GM21825 (cell line): ENCODE measurements around the gene KCNIP4.
"Not testable (repeated sequence)": the region's sequence is repeated elsewhere in the genome, so short reads cannot be mapped to it uniquely, and the experiment has no call there.

ENCODE experiments used
- ATAC-seq: cut with Tn5 transposase; IDR thresholded peaks from one replicate; pipeline ENCODE4 v1.9.1; 2021; ENCODE audit warnings: mild to moderate bottlenecking, moderate library complexity; ENCODE audit not compliant: unreplicated experiment

KCNIP4 gene

DNA sequence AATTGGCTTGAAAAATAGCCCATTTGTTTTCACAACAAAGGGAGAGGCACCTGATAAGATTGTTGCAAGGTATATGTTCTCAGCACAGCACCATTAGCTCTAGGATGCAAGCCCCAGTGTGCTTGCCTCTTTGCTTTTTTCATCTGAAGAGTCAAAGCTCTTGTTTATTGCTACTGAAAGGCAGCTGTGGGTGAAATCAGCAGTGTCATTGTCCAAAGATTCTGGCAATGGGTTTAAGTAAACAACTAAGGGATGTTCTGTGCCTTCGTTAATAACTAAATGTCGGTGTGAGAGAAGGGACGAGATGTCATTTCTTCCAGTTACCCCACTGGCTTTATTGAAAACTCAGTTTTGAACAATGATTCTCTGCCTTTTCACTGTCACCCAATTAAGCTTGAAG lies 567.7 kb downstream of the KCNIP4 start:
- no peak for ATAC-seq

DNA sequence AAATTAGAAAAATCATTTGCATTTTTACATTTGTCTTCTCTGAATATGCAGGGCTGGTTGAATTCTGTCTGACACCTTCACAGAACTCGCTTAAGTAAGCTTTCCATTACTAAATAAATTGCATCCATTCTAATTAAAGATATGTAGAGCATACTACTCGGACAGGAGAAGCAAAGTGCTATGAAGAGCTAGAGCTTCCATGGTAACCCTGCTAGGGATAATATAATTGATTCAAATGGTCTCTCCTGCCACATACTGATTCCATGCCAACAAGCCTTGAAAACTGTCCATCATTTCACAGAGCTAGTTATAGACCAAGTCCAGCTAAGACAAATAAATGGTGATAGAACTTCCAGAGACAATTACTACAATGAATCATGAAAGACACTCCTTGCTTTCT lies 571.5 kb downstream of the KCNIP4 start:
- ATAC-seq: no peak

DNA sequence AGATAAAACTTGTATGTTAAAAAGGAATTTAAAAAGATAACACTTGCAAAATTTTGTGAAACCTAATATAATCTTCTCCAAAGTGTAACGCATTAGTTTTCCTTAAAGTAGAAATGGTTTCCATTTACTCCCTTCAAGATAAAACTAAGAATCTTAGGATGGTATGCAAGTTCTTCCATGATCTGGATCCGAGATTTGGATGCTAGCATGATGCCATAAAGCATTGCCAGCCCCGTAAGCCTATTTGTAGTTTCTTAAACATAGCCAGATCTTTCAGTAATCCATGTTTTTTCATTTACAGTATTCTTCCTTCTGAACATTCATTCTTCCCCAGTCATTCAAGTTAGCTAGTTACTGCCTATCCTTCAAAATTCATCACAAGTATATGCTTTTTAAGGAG lies 572.4 kb downstream of the KCNIP4 start:
- no peak for ATAC-seq

DNA sequence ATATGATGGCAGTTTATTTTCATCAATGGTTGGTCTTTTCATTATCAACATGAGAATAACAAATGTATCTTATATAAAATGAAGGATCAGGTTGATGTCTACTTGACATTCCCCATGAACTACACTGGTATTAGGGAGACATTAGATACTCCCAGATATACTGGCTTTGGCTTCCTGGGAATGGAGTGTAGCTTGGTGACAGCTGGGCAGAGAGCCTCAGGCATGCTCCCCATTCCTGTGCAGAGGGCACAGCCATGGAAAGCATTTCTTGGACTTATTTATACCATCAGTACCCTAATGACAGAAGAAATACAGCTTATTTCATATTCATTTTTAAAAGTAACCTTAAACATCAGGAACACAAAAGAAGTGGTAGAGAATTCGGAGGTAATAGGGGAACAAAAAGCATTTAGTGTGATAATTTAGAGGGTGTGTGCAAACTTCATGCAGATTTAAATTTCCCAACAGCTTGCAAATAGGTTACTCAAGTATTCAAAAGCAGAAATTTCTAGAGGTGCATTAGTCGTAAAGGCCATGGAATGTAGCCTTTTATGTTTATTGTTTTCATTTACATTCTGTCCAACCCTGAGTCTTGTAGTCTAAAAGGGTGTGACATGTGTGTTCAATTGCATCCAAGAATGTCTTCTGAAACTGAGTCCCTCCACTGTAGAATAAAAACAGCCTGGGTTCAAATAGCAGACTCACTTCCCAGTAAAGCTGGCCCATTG lies 573.8 kb downstream of the KCNIP4 start:
- no peak for ATAC-seq

DNA sequence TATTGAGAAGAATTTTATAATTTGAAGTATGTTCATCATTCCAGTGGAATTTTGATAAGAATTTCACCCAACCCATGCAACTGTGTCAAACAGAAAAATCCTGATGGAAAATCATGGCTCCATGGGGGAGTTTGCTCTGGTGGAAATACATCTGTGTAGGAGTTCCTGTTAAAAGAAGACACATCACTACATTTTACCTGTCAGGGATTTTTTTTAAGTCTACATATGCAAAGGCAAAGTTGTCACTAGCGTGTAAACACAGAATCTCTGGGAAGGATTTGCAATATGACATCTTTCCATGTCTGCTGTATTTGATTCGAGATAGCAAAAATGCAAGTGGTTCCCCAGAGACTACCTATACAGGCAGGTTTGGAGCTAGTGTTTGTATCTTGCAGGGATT lies 581.0 kb downstream of the KCNIP4 start:
- no peak for ATAC-seq

DNA sequence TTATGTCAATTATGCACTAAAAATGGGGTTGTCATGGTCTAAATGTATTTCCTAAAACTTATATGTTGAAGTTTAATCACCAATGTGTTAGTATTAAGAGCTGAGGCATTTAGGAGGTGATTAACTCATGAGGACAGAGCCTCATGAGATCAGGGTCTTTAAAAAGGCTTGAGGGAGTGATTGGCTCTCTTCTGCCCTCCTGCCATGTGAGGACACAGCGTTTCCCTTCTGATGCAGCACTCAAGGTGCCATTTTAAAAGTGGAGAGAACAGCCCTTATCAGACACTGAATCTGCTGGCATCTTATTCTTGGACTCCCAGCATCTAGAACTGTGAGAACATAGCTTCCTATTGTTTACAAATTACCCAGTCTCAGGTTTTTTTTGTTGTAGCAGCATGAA lies 581.7 kb downstream of the KCNIP4 start:
- ATAC-seq: no peak

DNA sequence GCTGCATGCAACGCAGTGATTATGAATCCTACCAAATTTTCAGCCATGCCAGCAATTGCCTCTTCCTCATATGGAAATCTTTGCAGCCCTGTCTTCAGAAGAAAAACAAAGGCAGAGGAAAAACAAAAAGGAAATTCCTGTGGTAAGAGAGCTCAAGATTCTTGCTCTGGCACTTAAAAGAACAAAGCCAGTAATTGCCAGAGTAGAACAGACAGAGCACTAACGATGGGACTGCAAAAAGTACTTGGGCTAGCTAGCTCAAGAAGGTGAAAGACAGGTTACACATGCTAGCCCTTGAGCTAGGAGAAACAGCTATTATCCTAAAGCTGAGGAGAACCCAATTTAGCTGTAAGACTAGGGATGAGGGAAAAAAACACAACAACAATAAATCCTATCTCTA lies 582.3 kb downstream of the KCNIP4 start:
- no peak for ATAC-seq

DNA sequence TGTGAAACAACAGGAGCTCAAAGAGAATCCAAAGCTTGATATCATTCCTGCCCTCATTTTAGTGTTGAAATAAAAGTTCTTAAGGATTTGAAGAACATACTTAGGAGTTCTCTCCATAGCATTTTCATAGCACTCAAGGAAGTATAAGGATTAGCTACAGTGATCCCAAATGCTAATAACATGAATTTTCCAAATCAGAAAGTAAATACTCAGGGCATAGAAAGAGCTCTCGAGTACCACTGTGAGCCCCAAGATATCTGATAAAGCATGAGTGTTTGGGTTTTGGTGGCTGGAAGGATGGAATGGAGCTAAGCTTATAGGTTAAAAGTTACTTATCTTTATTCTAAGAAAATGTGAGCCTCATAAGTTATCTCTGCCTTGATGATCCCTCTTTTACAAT lies 584.9 kb downstream of the KCNIP4 start:
- ATAC-seq: no peak

DNA sequence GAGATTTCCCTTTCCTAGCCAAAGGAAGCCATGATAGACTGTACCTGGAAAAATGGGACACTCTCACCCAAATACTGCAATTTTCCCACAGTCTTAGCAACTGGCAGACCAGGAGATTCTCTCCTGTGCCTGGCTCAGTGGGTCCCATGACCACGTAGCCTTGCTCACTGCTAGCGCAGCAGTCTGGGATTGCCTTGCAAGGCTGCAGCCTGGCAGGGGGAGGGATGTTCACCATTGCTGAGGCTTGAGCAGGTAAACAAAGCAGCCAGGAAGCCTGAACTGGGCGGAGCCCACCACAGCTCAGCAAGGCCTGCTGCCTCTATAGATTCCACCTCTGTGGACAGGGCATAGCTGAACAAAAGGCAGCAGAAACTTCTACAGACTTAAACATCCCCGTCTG lies 596.2 kb downstream of the KCNIP4 start:
- not testable (repeated sequence) for ATAC-seq

DNA sequence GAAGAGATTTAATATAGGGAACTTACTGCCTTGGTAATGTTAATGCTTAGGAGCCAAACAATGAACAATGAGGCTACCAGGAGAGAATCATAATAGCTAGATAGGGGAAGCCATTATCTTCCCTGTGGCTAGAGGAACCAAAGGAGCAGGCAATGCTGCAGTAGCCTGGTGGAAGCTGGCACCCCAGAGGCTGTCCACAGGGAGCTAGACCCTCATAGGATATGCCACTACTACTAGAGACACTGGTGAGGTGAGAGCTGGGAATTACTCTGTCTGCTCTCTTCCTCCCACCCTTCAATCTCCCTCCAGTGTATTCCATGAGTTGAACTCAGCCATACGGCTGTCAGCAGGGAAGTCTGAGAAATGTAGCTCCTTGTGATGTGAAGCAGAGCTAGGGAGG lies 601.4 kb downstream of the KCNIP4 start:
- no peak for ATAC-seq

DNA sequence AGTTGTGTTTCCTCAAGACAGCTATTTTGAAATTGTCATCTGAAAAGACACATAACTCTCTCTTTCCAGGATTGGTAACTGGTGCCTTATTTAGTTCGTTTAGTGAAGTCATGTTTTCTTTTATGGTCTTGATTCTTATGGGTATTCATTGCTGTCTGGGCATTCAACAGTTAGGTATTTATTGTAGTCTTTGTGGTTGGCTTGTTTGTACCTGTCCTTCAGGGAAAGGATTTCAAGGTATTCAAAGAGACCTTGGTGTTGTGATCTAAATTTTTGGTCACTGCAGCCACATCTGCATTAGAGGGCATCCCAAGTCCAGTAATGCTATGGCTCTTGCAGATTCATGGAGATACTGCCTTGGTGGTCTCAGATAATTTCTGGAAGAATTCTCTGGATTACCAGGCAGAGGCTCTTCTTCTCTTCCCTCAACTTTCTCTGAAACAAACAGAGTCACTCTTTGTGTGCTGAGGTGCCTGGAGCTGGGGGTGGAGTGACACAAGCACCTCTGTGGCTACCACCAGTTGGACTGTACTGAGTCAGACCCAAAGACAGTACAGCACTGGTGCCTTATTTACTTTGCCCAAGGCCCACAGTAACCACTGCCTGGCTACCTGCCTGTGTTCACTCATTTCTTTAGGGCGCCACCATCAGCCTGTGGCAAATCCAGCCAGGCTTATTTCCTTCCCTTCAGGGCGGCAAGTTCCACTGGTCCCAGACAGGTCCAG lies 620.4 kb downstream of the KCNIP4 start:
- ATAC-seq: no peak

DNA sequence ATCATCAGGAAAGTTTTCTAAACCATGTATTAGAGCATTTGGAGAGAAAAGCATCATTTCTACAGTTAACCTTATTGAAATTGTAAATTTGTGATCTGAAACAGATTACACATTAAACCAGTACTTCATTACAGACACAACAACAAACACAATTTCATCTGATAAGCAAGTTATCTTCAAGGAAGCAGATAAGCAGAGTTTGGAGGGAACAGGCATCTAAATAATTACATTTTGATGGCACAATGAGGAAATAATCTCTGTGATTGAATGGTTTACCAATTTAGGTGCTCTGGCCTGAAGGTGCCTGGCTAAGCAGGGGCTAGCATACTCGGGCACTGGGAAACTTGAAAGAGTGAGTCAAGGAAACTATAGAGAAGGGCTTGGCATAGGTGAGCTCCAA lies 628.5 kb downstream of the KCNIP4 start:
- no peak for ATAC-seq

DNA sequence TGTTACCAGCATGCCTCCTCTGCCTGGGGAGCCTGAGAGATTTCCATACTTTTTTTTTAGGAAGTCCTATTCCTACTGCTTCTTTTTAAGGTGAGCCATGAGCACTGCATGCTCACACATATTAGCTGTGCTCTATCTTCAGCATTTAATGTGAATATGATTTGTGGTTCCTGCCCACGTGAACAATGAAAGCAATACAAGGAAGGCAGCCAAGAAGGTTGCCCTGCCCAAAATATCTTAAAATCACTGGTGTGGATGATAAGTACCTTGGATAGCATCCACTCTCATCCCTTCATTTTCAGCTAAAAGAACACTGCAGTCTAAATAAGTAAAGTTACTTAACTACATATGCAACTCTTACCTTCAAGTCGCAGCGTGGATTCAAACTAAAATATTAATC lies 640.9 kb downstream of the KCNIP4 start:
- ATAC-seq: no peak

DNA sequence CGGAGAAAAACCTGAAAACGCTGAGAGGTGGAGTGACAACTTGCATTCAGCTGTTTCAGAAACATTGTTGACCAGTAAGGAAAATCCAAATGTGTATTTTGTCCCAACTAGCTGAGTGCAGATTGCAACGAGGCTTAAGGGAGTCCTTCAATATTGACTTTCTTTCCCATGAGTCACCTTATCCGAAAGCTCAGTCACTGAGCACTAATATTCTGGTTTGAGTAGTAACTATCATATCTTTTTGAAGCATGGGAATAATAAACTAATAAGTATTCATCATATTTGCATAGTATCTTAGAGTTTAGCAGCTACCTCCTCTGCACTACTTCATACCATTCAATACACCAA lies 644.1 kb downstream of the KCNIP4 start:
- no peak for ATAC-seq

DNA sequence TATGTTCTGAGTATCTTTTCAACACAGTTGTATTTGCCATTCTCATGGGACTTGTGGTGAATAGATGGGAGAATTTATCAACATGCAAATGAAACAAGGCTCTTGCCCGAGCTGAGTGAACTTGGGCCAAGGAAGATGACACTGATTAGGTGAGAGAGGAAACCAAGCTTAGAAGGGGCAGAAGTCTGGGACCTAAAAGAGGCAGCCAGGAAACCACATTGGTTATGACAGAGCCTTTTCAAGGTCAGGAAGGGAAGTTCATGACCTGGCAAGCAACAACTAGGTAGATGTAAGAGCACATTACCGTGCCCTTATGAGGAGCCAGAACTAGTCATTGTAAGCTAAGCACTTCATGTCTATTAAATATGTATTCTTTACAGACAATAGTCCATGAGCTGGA lies 658.0 kb downstream of the KCNIP4 start:
- peak; percentile 80 for ATAC-seq

DNA sequence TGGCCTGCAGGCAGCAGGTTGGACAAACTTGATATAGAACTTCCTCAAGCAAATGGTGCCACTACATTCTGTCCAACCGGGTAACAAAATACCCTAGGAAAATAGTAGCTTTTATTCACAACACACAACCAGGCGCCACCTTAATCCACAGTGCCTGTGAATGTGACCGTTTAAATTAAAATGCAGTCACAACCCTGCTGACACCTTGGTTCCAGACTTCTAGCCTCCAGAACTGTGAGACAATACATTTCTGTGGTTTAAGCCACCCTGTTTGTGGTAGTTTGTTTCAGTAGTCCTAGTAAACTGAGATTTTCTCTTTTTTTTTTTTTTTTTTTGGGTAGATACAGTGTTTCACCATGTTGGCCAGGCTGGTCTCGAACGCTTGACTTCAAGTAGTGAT lies 672.5 kb downstream of the KCNIP4 start:
- ATAC-seq: no peak

DNA sequence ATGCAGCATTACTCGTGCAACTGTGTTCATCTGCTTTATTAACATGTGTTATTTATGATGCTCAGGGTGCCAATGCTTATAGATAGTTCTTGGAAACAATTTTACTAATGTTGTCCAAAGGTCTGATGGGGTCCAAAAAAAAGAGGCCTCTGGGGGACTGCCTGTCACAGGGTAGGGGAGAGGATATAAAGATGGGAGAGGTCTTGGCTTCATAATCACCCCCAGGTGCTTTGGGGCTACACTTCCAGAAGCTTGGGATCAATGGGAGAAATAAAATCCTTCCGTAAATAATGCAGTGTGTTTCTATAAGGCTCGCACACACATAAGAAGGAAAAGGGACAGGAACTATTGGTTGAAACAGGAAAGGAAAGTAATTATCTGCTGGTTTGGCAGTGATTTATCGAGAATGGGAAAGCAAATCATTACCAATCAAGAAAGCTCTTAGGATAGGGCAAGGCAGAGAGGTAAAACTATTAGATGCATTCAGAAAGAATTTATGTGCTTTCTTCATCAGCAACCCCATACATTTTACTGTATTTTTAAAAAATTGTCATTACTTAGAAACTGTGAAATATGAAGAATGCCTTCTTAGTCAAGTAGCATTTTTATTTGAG lies 677.0 kb downstream of the KCNIP4 start:
- no peak for ATAC-seq

DNA sequence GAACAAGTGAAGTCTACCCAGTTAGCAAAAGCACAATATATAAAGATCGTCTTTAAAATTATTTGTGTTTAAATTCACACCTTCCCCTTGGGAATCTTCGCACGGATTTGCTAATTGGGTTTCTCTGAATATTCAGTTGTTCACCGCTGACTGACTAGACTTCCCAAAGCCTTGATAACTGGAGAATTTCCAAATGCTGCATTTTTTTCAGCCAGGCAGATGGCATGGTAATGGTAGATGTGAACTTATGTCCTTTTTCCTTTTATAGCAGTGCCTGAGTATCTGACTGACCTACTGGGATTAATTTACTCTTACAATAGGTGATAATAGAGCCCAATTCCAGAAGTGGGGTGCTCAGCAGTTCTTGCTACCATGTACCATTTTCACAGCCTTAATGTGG lies 700.2 kb downstream of the KCNIP4 start:
- no peak for ATAC-seq

DNA sequence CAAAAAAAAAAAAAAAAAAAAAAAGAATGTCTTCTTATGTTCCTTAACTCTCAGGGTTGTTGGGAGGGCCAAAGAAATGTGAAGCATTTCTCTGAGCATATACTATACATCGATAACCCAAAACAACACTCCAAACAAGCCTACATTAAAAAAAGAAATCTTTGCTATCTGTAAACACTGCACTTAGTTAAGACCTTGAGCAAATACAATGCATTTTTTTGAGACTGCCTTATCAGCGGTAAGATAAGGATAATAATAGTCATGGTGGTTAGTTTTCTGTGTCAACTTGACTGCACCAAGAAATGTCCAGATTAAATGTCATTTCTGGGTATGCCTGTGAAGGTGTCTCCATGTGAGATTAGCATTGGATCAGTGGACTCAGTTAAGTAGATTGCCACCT lies 706.4 kb downstream of the KCNIP4 start:
- ATAC-seq: no peak

DNA sequence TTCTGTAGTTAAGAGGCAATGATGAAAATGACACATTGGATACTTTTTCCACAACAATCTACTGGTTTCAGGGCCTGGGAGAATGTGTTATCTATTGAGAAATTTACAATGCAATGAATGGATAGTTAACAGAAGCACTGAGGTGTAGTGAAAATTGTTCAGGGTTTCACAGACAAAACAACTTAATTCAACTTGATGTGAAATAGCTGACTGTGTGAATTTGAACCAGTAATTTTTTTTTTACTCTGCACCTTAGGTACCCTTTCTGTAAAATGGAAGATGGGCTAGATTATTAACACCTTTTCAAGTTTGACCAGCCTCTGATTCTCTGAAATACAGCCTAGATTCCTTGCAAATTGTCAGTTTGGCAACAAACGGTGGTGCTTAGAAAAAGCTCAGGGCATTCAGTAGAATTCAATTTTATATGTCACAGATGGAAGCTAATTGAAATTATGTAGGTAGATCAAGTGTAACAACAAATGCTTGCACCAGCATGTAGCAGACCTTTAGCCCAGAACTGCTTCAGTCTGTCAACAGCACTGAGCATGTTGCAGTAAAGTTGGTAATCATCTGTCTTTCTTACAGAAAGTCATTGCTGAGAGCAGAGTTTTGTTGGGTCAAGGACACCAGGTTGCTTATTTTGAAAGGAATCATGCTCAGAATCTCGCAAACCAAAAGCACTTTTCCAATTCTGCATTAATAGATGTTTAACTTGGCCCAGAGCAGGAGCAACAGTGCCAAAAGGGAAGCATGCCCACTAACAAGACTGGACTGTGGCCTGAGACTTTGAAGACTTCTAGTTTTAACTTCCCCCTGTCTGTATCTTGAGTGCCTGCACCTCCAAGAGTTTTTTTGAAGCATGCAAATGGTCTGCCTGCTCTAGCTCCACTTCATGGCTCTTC lies 721.7 kb downstream of the KCNIP4 start:
- ATAC-seq: no peak

DNA sequence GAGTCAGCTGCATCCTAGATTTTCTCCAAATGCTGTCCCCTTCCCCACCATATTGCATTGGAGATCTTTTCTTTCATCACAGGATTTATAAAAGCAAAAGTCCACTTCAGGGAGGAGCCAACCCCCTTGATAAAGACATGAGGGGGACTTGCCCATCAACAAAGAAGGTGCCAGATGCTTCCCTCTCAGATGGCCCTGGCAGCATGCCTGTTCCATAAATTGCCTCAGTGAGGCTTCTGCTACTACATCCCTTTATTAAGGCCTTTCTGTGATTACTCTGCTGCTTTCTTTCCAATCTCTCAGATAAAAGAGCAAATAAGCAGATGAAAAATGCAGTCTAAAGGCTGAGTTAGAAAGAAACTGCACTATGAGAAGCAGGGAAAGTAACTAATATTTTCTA lies 736.7 kb downstream of the KCNIP4 start:
- ATAC-seq: no peak
